HG02852 (cell line): ENCODE data around the gene ADCY3.
A peak's percentile ranks its signal among the peaks of the same experiment; 100 is the strongest.

Source experiments
- ATAC-seq: cut with Tn5 transposase; IDR thresholded peaks from one replicate; pipeline ENCODE4 v1.9.1; 2021; ENCODE audit warnings: mild to moderate bottlenecking, moderate library complexity; ENCODE audit not compliant: unreplicated experiment

ADCY3 gene

DNA sequence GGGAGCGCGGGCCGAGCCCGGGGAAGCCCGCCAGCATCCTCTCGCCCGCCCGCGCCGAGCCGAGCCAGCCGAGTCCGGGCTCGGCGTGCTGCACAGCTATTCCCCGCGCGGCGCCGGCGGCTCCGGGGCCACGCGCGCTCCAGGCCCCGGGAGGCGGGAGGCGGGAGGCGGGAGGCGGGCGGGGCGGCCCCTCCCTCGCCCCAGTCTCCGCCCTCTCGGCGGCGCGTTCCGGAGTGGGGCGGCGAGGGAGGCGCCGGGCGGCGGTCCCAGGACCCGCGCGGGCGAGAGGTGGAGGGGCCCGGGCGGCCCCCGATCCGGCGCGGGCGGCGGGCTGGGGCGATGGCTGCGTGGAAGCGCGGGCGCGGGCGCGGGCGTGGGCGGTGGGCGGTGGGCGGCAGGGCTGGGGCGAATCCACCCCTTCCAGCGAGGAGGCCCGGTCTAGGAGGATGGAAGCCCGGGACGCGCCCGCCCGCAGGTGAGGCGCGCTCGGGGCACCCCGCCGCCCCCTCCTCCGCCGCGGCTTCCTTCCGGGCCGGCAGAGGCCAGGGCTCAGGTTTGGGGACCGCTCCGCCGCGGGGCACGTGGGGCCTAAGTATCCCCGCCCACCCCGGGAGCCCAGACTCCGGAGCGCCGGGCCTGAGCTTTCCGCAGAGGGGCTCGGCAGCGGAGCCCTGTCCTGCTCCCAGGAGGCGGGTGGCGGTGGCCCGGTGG lies at the start of gene ADCY3:
Gene ADCY3 (minus strand): TSS at position 140 of the 711 bp plus-strand sequence. CDS start 1,250 bp downstream, outside the sequence.
- peak; percentile 56 for ATAC-seq

GRCh38 chr2:24969784-24970183 lies 49.7 kb upstream of the ADCY3 start:
- ATAC-seq: no peak

DNA sequence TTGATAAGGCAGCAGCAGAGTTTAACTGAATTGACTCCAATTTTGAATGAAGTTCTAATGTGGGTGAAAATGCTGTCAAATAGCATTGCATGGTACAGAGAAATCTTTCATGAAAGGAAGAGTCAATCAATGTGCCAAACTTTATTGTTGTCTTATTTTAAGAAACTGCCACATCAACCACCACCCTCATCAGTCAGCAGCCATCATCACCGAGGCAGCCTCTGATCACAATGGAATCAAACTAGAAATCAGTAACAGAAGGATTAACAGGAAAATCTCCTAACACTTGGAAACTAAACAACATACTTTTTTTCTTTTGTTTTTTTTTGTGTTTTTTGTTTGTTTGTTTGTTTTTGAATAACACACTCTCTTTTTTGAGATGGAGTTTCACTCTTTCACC lies 41.9 kb upstream of the ADCY3 start:
- ATAC-seq: no peak

GRCh38 chr2:24959761-24960160 lies 39.7 kb upstream of the ADCY3 start:
- no peak for ATAC-seq

DNA sequence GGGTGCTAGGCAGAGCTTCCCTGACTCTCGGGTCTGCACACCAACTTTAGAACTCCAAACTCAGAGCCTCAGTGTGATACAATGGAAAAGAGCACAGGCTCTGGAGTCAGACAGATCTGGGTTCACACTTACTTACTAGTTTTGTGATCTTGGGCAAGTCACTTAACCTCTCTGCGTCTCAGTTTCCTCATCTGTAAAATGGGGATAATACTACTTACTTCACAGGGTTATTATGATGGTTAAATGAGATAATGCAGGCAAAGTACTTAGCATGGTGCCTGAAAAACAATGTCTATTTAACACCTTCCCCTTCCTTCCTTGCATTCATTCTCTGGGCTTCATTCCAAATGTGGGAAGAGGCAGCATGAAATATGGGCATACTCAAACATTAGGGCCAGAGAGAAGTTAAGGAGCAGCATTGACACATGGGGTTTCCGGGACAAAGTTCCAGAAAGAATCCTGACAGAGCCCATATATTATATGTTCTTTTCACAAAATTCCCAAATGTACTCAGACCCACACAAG lies 38.4 kb upstream of the ADCY3 start:
- no peak for ATAC-seq

GRCh38 chr2:24957976-24958375 lies 37.9 kb upstream of the ADCY3 start:
- ATAC-seq: no peak

DNA sequence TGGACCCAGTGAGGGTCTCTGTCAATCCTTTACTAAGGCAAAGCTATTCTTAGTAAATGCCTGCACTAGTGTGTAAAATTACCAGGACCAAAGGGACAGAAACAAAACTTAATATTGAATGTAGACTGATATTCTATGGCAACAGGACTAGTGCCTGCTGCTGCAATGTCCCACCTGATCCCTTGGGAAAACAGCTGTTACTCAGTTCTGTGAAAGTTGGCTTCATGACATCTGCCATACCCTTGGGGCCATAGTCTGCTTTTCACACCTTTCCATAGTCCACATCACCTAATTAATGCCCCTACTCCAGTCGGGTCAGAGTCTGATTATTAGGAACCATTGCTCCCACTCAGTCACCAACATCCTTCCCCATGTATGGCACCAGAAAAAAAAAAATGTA lies 37.2 kb upstream of the ADCY3 start:
- no peak for ATAC-seq

GRCh38 chr2:24955921-24956320 lies 35.9 kb upstream of the ADCY3 start:
- ATAC-seq: no peak

DNA sequence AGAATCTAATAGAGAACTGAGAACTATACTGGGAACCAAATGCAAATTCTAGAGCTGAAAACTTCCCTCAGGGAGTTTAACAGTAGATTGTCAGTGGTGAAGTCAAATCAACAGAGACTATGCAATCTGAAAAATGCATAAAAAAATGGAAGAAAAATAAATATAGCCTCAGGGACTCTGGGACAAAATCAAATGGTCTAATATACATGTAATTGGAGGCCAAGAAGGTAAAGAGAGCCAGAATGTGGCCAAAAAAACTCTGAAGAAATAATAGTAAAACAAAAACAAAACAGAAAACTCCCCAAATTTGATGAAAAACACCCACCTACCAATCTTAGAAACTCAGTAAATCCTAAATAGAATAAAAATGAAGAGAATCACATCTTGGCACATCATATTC lies 35.2 kb upstream of the ADCY3 start:
- ATAC-seq: no peak

DNA sequence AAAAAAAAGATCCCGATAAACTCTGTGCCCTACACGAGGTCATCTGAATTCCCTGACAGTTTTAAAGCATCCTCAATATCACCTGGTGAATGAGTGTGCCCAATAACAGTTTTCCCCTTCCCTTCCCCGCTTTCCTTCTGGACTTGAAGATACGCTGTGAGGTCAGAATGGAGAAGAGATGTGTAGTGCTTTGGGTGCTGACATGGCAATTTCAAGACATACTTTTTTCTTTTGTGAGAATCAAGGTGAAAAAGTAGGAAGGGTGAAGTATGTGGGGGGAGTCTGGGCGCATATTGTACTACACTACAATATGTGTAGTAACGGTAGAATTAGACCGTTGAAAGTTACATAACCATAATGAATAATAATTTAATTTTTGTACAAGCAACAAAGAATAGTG lies 30.1 kb upstream of the ADCY3 start:
- no peak for ATAC-seq

- ATAC-seq: no peak
These were observed 28.5 kb upstream of the ADCY3 start for GRCh38 chr2:24948506-24948905.

DNA sequence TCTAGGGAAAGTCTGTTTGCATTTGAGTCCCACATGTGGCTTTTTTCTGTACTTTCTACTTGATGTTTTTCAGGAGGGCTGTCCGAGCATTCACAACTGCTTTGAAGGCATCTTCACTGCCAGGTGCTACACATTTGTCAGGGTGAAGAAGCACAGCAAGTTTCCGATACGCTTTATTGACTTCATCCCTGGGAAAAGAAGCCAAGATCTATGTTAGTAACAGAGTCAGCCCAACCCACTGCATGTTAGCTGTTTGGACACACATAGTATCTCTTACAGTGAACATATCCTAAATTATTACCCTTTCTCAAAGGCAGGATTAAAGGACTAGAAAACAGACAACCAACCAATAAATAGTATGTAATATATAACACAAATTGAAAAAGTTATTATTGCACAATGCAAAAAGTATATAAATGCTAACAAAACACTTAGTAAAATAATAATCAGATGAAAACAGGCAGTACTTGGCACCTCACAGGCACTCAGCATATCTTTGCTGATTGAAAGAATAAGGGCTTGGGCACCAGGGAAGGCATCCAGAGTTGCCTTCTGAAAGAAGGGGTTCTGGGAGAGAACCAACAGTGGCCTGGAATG lies 27.6 kb upstream of the ADCY3 start:
- ATAC-seq: no peak

- no peak for ATAC-seq
These were observed 25.9 kb upstream of the ADCY3 start for GRCh38 chr2:24945907-24946306.

GRCh38 chr2:24943427-24944053 lies 23.5 kb upstream of the ADCY3 start:
- ATAC-seq: no peak

GRCh38 chr2:24939353-24939752 lies 19.3 kb upstream of the ADCY3 start:
- no peak for ATAC-seq

- ATAC-seq: no peak
These were observed 17.2 kb upstream of the ADCY3 start for GRCh38 chr2:24937236-24937635.

DNA sequence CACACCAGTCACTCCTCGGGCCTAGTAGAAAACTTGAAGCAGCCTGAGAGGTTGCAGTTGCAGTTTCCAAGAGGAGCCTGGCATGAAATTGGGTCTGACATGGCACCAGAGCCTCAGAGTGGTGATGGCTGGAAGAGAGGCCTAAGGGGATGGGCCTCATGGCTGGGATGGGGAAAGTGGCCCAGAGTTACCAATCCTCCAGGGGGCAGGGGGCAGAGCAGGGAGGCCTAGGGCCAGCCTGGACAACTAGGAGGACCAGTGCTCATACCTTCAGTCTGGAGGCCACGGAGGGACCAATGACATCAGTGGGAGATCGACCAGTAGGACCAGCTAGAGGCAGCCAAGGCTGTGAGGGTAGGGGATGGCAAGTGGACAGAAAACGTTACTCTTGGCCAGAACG lies 15.1 kb upstream of the ADCY3 start:
- no peak for ATAC-seq

GRCh38 chr2:24932715-24933114 lies 12.7 kb upstream of the ADCY3 start:
- ATAC-seq: no peak

DNA sequence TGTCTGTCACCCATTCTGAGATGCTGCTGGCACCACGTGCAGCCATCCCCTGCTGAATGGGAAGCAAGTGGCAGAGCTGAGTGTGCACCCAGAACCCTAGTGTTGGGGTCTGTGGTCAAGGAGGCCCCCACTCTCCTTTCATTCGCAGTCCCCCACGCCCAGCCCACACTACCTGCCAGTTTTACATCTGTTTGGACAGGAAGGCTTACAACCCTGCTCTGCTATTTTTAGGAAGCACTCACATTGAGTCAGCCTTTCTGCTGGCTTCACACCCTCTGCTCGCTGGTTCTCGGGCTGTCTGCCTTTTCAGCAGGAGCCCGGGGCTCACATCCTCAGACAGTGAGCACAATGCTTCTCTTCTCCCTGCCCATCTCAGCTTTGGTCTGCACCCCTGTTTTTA lies 10.7 kb upstream of the ADCY3 start:
- peak; percentile 79 for ATAC-seq

GRCh38 chr2:24929230-24929629 lies 9.2 kb upstream of the ADCY3 start:
- no peak for ATAC-seq

GRCh38 chr2:24928036-24928435 lies 8.0 kb upstream of the ADCY3 start:
- ATAC-seq: no peak

DNA sequence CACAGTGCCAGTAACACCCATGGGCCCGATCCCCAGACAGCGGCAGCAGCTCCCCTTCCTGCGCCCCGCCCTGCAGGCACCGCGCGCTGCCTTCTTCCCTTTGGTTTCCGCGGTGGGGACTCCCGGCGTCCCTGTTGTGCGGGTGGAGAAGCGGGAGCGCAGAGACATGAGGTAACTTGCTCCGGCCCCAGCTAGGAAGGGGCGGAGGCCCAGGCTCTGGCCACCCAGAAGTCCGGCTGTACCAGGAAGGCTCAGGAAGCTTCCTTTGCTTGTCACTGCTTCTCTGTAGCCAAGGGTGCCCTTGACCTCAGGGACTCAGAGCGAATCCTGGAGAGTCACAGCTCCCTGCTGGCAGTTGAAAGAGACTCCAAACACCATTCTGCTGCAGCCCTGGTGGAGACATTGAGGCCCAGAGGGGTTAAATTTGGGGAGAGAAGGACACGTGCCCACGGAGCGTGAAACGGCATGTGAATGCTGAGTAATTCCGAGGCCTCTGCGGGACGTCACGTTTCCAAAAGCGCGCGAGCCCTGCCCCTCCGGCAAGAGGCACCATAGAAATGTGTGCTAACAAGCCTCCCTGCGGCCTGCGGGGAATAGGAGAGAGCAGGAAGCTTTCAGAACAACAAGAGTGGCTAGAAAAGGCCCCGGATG lies 6.7 kb upstream of the ADCY3 start:
- no peak for ATAC-seq
